SK-N-SH (cell line): ENCODE data around the gene APP.

Experiments used
- CTCF ChIP-seq: fragments of 200-600 bp; sonication (generic); IDR thresholded peaks from 2 replicates; pipeline ENCODE4 v1.6.1; 2017; ENCODE audit warnings: antibody characterized with exemption, mild to moderate bottlenecking, moderate library complexity
- GATA2 ChIP-seq: sonication (generic); formaldehyde crosslinking; IDR thresholded peaks from 2 replicates; pipeline ENCODE4 v1.5.0; 2020; ENCODE audit warnings: mild to moderate bottlenecking, missing genetic modification reagents
- NFIC ChIP-seq: IDR thresholded peaks from 2 replicates; pipeline ENCODE4 v1.4.0; 2012; ENCODE audit warnings: borderline replicate concordance
- POLR2AphosphoS5 ChIP-seq: IDR thresholded peaks from 2 replicates; pipeline ENCODE4 v1.6.1; 2012; ENCODE audit warnings: low read depth, low read length
- RFX5 ChIP-seq: IDR thresholded peaks from 2 replicates; pipeline ENCODE4 v1.6.1; 2012; ENCODE audit warnings: mild to moderate bottlenecking, improper control_type of control experiment, low read length

DNA sequence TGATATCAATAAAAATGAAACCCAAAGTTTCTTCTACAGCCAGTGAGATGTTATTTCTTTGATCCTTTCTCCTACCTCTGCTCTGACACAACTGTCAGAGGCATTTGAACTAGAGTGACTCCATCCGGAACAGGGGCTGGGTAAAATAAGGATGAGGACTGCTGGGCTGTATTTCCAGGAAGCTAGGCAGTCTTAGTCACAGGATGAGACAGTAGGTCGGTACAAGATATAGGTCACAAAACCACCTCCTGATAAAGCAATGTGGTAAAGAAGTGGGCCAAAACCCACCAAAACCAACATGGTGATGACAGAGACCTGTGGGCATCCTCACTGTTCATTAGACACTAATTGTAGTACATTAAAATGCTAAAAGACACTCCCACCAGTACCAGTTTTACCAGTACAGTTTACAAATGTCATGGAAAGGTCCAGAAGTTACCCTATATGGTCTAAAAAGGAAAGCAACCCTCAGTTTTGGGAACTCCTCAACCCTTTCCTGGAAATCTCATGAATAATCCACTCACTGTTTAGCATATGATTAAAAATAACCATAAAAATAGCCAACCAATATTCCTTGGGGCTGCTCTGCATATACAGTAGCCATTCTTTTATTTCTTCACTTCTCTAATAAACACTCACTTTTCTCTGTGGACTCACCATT, 339.1 kb downstream of the APP start:
- no peak for TF ChIP-seq POLR2AphosphoS5
- TF ChIP-seq CTCF, result no peak
- TF ChIP-seq GATA2, result no peak
- TF ChIP-seq NFIC, result no peak
- TF ChIP-seq RFX5, result no peak
